ENCODE results near the gene TFAP2E. TPM values are rescaled to one million over a fixed set of nuclear protein-coding genes. Genes with fewer than 3 reads are reported as not detected.

TFAP2E gene
- total RNA-seq, 2 donors from 2014 or later, result 4.7 TPM; not detected in 1

- Histone ChIP-seq H3K4me3 (peak within 1 kb of the TSS; percentile 94), H3K27me3 (replicated peaks; ENCODE audit: insufficient read depth) (no peaks in the 10 kb centered on the region), H3K36me3 (peaks cover 6% of the 10 kb centered on the region), H3K27ac (peak within 1 kb of the TSS; percentile 85 to 94), H3K9me3 (no peaks in the 10 kb centered on the region), H3K4me1 (ENCODE audit: control insufficient read depth in 1 of 2, low read depth in 2 of 2) (peaks cover 20 to 56% of the 10 kb centered on the region in 2 donors)
- no peak for TF ChIP-seq CTCF (IDR thresholded peaks at IDR 0.05)
- ATAC-seq (ENCODE audit: insufficient number of reproducible peaks, low FRiP score, low read depth) (peak; percentile 77), DNase-seq (ENCODE audit: low spot score) (peak; percentile 44)
Observed at GRCh38 chr1:35557118-35557610, 15.9 kb upstream of the TFAP2E start, which contains the start of gene KIAA0319L. Gene KIAA0319L (minus strand): TSS chr1:35557403. CDS start chr1:35554491, 2,912 bp downstream.

- ATAC-seq (ENCODE audit: insufficient number of reproducible peaks, low FRiP score, low read depth) (peak; percentile 85), DNase-seq (ENCODE audit: low spot score) (peak; percentile 92)
- Histone ChIP-seq H3K4me3 (peak within 1 kb of the TSS; percentile 94), H3K36me3 (peaks cover 2% of the 10 kb centered on the region), H3K9me3 (no peaks in the 10 kb centered on the region), H3K27me3 (replicated peaks; ENCODE audit: insufficient read depth) (no peaks in the 10 kb centered on the region), H3K27ac (peak within 1 kb of the TSS; percentile 85 to 94), H3K4me1 (ENCODE audit: control insufficient read depth in 1 of 2, low read depth in 2 of 2) (peaks cover 20 to 56% of the 10 kb centered on the region in 2 donors)
- no peak for TF ChIP-seq CTCF (IDR thresholded peaks at IDR 0.05)
Observed at GRCh38 chr1:35557611-35558373, 15.3 kb upstream of the TFAP2E start, which contains the start of gene NCDN. Gene NCDN (plus strand): TSS chr1:35557799. CDS start chr1:35558191, 392 bp downstream.

- peaks cover 20 to 56% of the 10 kb centered on the region in 2 donors for H3K4me1 ChIP-seq (ENCODE audit: control insufficient read depth in 1 of 2, low read depth in 2 of 2)
- no peak for ATAC-seq (ENCODE audit: insufficient number of reproducible peaks, low FRiP score, low read depth)
- no peaks in the 10 kb centered on the region for H3K27me3 ChIP-seq (replicated peaks; ENCODE audit: insufficient read depth)
- no peak for DNase-seq (ENCODE audit: low spot score)
- peak overlapping the region; percentile 85 to 94 for H3K27ac ChIP-seq
- no peak for TF ChIP-seq CTCF (IDR thresholded peaks at IDR 0.05)
- peak overlapping the region; percentile 94 for H3K4me3 ChIP-seq
- no peaks in the 10 kb centered on the region for H3K9me3 ChIP-seq
- H3K36me3 ChIP-seq, result no peaks in the 10 kb centered on the region
Observed at GRCh38 chr1:35558374-35559316, 14.5 kb upstream of the TFAP2E start.

GRCh38 chr1:35559317-35559944 lies 13.7 kb upstream of the TFAP2E start:
- H3K27me3 ChIP-seq (replicated peaks; ENCODE audit: insufficient read depth), result no peaks in the 10 kb centered on the region
- DNase-seq (ENCODE audit: low spot score), result no peak

More at GRCh38 chr1:35559317-35559944, 13.7 kb upstream of the TFAP2E start:
- ATAC-seq (ENCODE audit: insufficient number of reproducible peaks, low FRiP score, low read depth), result no peak
- no peaks in the 10 kb centered on the region for H3K36me3 ChIP-seq
- peaks cover 20 to 52% of the 10 kb centered on the region in 2 donors for H3K4me1 ChIP-seq (ENCODE audit: control insufficient read depth in 1 of 2, low read depth in 2 of 2)
- H3K4me3 ChIP-seq, result no peak overlapping the region
- TF ChIP-seq CTCF (IDR thresholded peaks at IDR 0.05), result no peak
- H3K9me3 ChIP-seq, result no peaks in the 10 kb centered on the region
- H3K27ac ChIP-seq, result no peak overlapping the region
